Putamen (tissue), 1 donor: Measurements from ENCODE around the gene ZMAT5.
A peak's percentile ranks its signal among the peaks of the same experiment; 100 is the strongest.
"Not testable (repeated sequence)": the region's sequence is repeated elsewhere in the genome, so short reads cannot be mapped to it uniquely, and the experiment has no call there.

Experiments used
- DNase-seq: peaks from one replicate; pipeline ENCODE4 v3.0.0-alpha.2; 2016; ENCODE audit warnings: low spot score

ZMAT5 gene

DNA sequence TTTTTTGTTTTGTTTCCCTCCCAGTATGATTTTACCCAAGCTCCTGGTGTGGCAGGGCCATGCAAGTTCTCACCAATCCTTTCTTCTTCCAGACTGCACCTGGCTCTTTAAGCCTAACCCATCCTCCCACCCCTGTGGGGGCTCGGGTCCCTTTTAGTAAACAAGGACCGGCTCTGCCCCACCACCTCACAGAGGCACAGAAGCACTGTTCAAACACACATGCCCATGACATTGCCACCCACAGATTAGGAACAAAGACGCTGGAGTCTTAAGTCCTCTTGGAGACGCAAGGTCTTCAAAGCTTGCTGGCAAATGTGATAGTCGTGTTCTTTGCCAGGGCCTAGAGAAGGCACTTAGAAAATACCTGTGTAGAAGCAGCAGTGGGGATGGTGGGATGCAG is 19.2 kb upstream of the ZMAT5 start:
- no peak for DNase-seq

DNA sequence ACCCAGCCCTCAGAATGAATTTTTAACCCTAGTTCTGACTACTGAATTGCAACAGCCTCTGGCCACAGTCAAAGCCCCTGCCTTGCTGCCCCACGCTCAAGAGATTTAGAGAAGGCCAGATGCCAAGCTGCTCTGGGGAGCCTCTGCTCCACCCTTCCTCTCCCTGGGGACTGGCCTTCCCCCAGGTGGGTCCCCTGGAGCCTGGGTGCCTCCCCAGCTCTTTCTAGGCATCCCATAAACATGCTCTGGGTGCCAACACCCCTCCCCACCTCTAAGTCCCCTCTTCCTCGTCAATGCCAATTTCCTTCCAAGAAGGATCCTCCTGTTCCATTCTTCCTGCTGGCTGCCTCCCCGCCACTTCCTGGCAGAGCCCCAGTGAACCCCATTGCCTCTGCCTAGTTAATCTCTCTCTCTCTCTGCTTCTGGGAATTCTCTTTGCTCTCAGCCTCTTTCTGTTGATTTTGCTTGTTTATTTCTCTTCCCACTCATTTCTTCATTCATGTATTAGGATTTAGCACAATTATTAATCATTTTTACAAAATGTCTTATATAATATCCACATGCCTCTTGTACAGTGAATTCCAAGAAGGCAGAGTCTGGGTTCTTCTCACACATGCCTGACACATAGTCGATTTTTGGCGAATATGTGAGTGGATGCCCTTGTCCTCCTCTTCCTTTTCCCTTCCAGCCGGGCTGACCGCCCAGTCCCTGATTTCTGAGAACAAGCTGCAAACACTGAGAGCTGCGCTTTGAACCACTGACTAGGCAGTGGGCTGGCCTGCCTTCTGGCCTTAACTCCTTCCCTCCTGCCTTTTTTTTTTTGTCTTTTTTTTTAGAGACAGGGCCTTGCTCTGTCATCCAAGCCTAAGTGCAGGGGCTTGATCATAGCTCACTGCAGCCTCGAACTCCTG is 17.9 kb upstream of the ZMAT5 start:
- DNase-seq = peak; percentile 47

DNA sequence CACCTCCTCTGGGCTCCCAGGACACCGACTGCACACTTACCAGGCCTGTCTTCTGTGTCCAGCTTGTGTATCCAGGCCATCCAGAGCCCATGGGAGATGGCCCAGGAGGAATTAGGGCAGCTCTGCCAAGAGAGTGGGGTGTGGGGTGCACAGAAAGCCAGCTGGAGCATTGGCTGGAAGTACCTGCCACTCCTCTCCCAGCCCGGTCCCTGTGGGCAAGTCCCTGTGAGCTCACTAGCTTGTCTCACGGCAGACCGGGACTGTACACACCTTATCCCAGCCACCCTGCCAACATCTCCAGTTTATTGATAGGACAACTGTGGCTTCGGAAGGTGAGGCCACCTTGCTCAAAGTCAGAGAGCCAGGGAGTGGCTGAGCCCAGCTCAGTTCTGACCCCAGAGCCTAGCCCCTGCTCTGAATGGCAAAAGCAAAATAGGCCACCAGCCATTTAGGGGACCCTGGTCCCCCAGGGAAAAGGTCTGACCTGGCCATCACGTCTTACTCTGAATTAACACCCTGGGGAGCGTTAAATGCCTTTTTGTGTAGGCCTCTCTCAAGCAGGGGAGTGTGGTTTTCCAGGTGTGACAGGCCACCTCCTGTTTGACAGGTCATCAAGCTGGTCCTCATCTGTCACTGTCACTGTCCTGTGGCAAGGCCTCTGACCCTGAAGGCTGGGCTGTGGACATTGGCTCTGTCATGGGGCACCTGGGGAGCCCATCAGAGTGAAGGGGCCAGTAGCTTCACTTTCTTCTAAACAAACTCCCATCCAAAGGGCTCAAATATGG is 15.4 kb upstream of the ZMAT5 start:
- no peak for DNase-seq

DNA sequence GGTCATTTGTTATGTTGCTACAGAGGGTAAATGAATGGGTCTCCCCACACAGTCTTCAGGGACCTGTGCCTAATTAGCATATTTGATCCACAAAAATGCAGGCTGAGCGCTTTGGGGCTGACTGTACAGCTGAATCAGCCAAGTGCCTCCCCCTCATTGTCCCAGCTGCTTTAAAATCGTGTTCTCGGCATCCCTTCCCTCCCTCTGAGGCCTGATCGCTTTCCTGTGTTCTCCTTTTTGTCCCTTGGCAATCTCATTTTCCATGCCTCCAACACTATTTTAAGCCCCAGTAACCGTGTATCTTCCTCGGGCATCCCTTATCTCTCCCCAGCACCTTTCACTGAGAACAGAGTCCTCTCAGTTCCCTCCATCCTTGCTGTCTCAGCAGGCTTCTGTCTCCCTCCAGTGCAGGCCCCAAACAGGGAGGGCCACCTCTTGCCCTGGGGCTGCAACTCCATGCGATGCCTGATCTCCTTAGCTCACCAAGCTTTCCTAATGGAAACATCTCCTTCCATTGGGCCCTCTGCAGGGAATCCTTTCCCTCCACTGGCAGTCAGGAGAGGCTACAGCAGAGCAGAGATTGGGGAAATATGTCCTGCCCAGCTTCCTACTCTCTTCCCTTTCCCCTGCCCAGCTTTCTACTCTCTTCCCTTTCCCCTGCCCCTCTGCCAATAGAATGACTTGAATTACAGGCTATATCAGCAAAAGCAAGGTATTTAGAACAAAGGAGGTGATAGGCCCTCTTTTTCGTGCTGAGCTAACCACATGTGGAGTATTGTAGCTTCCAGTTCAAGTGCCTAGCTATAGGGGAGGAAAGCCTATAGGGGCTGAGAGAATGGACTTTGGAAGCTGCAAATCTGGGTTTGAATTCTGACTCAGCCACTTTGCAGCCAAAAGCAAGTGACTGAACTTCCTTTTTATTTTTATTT is 14.2 kb upstream of the ZMAT5 start:
- DNase-seq = peak; percentile 51

DNA sequence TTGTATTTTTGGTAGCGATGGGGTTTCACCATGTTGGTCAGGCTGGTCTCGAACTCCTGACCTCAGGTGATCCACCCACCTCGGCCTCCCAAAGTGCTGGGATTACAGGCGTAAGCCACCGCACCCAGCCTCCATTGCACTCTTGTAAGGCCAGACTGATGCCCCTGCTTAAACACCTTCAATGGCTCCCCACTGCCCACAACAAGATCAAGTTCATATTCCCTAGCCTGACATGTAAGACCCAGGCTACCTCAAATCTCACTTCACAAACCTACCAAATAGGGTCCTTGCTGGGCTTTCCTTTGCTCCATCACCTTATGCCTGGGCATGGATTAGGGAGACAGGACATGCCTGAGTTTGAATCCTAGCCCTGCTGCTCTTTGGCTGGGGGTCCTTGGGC is 13.4 kb upstream of the ZMAT5 start:
- DNase-seq = no peak

DNA sequence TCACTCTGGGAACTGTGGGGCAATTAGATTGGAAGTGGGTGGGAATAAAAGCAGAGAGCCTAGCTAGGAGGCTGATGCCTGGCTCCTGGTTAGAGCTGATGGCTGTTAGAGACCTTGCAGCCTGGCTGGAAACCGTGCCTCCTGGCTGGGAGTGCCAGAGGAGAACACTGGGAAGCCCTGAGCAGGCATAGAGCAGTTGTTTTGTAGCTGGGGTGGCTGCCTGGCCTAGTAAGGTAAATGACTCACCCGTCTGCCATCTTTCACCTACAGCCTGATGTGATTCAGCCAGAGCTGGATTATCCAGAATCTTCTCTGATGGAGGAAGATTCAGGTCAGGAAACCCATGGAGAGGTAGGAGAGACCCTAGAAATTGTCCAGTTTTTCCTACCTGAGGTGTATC is 6.4 kb upstream of the ZMAT5 start:
- peak; percentile 57 for DNase-seq

DNA sequence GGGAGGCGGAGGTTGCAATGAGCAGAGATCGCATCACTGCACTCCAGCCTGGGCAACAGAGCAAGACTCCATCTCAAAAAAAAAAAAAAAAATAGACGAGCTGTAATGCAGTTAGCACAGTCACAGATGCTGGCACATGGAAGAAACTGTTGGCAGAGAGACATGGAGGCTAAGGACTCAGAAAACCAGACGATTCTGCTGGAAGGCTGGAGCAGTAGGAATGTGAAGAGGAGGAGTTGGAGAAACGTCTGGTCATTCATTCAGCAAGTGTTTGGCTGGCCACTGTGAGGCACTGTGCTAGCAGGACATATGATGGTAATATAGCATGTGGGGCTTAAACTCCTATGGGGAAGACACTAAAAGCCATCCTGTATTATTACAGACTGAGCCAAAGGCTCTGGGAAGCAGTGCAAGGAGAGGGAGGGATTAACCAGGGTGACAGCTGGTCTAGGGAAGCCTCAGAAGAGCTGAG is 5.4 kb upstream of the ZMAT5 start:
- DNase-seq = no peak

DNA sequence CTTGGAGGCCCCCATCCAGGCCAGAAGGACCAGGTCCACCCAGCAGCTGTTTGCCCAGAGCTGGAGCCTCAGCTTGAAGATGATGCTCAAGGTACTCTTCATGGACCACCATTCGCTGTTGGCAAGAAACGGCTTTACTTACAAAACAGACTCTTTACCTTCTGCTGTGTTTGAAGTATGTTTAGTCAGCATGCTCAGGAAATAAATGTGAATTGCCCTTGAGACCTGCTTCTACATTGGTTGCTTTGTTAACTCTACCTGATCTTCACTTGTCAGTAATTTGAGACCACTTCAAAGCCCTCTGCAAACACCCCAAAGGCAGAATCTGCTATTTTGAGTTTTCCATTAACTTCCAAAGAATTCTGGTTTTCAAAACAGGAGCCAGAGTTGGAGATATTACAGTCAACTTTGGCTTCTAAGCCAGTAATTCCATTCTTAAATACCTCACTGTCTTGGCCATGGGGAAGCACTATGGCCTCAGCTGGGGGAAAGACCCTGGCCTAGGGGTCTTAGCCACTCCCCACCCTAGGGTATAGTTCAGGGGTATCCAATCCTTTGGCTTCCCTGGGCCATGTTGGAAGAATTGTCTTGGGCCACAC is 3.0 kb upstream of the ZMAT5 start:
- DNase-seq = no peak

DNA sequence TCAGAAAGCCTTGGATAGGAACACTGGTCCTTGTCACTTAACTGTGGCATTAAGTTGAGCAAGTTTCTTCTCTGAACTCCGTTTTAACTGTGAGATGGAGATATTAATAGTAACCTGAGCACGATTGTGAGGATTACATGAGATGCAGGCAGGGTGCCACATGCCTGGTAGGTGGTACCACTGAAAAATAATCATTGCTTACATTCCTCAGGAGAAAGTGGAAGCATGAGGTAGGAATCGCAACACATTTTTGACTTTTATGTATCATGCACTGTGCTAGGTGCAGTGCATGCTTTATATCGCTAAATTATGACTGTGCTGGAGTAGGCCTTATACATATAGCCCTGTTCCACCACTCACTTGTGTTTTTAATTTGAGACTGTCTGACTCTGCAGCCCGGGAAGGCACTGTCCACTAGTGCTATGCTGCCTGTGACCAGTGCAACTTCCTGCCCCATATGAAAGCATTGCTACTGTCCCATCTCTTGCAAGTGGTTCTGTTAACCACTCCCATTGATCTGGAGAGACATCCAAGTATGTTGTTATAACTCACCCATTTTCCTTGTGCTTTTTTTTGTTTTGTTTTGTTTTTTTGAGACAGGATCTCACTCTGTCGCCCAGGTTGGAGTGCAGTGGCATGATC is 1.4 kb upstream of the ZMAT5 start:
- no peak for DNase-seq

DNA sequence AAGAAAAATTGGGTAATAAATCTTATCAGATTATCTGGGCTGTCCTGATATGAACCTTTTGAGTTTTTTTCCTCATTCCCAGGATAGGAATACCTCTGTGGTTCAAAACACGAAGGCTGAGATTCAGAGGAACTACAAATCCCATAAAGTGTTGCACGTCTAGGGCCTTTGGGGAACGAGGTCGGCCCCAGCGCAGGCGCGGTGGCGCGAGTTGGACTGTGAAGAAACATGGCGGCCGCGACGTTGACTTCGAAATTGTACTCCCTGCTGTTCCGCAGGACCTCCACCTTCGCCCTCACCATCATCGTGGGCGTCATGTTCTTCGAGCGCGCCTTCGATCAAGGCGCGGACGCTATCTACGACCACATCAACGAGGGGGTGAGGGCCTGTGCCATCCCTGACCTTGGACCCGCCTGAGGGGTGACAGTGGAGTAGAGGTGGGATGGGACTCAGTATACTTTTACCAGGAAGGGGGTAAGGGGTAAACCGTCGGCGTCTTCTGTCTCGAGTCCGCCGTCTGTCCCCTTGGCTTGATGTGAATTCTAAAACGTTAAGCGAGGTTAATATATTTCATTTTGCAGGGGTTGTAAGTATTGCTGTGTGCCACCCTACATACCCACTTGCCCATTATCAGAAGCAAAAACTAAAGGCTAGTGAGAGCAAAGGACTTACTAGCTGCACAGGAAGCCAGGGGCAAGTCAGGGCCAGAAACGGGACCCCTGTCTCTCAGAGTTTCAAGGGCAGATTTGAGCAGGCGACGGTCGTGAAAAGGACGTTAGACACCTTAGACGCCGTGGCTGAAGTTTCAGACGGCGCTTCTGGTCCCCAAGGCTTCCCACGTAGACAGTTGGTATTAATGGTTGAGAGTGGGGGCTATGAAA is 604 bp upstream of the ZMAT5 start, which contains the start of gene UQCR10:
UQCR10 (plus strand) TSS at position 199 of the 881 bp plus-strand sequence; CDS start at position 229, 30 bp downstream.
- DNase-seq = peak; percentile 93

DNA sequence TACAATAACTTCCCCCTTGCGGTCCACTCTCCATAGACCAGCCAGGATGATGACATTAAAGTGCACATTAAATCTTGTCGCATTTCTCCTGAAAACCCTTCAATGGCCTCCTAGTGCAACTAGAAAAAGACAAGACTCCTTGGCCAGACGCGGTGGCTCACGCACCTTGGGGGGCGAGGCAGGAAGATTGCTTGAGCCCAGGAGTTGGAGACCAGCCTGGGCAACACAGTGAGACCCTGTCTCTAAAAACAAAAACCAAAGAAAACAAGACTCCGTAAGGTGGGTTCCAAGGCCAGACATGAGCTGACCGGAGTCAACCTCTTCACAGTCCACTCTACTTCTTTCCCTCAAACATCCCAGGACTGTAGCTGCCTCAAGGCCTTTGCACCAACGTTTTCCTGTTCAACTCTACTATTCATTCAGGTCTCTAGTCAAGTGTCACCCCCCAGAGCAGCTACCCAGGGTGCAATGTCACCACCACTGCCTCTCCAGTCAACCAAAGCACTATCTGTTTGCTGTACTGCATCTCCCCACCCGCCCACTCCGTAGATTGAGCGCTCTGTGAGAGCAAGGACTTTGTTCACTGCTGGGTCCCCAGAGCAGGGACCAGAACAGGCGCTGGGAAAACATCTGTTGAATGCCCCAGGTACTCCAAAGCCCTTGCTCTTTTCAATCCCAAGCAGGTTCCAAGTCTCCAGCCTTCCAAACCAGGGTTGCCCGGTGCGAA is 739 bp downstream of the ZMAT5 start:
- DNase-seq = no peak

DNA sequence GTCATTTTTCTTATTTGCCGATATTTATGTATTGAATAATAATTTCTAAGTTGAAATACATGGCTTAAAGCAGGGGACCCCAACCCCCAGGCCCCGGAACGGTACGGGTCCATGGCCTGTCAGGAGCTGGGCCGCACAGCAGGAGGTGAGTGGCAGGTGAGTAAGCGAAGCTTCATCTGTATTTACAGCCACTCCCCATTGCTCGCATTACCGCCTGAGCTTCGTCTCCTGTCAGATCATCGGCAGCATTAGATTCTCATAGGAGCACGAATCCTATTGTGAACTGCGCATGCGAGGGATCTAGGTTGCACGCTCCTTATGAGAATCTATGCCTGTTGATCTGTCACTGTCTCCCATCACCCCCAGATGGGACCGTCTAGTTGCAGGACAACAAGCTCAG is 4.5 kb downstream of the ZMAT5 start:
- no peak for DNase-seq

DNA sequence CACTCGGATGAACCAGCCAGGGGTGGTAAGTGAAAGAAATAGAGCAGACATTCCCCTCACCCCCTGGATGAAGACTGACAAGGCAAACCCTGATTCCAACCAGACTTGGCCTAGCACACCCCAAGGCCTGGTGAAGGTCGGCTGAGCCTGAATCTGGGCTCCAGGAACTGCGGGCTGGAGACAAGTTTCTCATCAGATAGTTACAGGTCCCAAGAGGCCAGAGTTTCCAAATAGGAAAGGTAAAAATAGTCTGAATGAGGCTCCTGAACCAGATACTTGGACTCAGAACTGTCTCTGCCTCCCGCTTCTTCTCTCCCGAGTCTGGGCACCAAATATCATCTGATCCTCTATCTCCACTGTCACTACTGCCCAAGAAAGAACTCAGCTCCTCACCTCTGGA is 7.8 kb downstream of the ZMAT5 start:
- no peak for DNase-seq

DNA sequence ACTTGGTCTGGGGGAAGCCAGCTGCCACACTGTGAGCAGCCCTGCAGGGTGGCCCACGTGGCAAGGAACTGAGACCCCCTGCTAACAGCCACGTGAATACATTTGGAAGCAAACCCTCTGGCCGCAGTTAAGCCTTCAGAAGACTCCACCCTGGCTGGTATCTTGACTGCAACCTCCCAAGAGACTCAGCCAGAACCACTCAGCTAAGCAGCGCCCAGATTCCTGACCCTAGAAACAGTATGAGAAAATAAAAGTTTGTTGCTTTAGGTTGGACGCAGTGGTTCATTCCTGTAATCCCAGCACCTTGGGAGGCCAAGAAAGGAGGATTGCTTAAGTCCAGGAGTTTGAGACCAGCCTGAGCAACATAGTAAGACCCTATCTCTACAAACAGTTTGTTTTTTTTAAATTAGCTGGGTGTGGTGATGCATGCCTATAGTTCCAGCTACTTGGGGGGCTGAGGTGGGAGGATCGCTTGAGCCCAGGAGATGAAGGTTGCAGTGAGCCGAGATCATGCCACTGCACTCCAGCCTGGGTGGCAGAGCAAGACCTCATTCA is 8.7 kb downstream of the ZMAT5 start:
- no peak for DNase-seq

DNA sequence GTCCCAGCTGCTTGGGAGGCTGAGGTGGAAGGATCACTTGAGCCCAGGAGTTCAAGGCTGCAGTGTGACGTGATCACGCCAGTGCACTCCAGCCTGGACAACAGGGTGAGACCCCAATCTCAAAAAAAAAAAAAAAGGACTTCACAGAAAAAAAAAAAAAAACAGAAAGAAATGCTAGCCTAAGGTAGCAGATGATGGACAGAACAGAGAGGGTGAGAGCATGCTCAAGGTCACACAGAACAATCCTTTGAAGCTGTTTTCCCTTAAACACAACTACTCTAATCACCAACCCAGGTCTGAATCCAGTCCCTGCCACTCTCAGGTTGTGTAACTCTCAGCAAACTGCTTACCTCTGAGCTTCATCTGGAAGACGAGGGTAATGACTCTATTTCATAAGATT is 9.7 kb downstream of the ZMAT5 start:
- no peak for DNase-seq

DNA sequence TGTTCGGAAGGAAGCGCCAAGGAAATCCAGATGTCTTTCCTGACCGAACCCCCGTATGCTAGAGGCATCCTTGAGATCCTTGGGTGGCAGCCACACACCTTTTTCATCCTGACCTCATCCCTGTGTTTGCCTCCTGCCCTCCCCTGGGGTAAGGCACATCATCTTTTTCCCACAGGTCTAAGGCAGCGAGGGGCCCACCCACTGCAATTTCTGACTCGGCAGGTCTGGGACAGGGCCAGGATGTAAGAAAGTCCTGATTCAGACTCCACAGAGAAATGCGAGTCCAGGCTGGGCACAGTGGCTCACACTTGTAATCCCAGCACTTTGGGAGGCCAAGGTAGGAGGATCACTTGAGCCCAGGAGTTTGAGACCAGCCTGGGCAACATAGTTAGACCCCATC is 10.5 kb downstream of the ZMAT5 start:
- DNase-seq = no peak

DNA sequence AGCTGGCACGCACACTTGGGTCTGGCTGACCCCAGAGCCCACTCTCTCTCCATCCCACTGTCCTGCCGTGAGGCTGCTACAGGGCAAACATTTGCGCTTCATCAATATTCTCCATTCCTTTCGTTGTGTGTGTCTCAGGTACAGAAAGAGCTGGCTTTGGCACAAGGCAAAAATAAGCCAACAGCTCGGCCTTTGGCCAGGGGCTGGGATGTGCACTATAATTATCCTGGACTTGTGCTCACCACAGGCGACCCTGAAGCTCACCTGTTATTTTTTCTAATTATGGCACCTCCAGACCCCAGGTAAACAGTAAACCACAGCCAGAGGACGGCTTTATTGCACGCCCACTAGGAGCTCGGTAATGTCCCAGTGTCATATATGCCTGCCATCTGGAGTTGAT is 10.9 kb downstream of the ZMAT5 start:
- no peak for DNase-seq

DNA sequence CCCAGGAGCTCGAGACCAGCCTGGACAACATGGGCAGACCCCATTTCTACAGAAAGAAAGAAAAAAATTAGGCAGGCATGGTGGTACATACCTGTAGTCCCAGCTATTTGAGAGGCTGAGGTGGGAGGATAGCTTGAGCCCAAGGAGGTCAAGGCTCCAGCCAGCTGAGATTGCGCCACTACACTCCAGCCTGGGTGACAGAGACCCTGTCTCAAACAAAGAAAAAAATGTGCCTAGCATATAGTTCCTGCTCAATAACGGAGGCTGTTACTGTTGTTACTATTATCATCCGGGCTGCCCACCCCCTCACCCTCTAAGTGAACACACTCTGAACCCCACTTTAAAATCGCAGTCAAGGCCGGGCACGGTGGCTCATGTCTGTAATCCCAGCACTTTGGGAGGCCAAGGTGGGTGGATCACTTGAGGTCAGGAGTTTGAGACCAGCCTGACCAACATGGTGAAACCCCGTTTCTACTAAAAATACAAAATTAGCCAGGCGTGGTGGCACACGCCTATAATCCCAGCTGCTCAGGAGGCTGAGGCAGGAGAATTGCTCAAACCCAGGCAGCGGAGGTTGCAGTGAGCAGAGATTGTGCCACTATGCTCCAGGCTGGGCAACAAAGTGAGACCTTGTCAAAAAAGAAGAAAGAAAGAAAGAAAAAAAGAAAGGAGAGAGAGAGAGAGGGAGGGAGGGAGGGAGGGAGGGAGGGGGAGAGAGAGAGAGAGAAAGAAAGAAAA is 12.0 kb downstream of the ZMAT5 start:
- DNase-seq = not testable (repeated sequence)
